GM12872 (cell line): ENCODE data around the gene HMOX2.

ENCODE experiments used
- CTCF ChIP-seq: IDR thresholded peaks from 3 replicates; pipeline ENCODE4 v1.5.1; 2011; ENCODE audit warnings: low read depth, mild to moderate bottlenecking, low read length, moderate library complexity; ENCODE audit not compliant: insufficient read depth

HMOX2 gene

GRCh38 chr16:4475880-4476788 is at the start of gene HMOX2:
HMOX2 (plus strand) TSS chr16:4476398; CDS start chr16:4505525, 29,127 bp downstream.
- peak; percentile 58 for TF ChIP-seq CTCF

GRCh38 chr16:4426722-4427372 is 49.4 kb upstream of the HMOX2 start:
- no peak for TF ChIP-seq CTCF

- no peak for TF ChIP-seq CTCF
These were observed 47.7 kb upstream of the HMOX2 start for GRCh38 chr16:4428500-4428899.

- TF ChIP-seq CTCF, result no peak
These were observed 45.2 kb upstream of the HMOX2 start for GRCh38 chr16:4431023-4431422.

- no peak for TF ChIP-seq CTCF
These were observed 43.0 kb upstream of the HMOX2 start for GRCh38 chr16:4433228-4433627.

- no peak for TF ChIP-seq CTCF
These were observed 42.0 kb upstream of the HMOX2 start for GRCh38 chr16:4433914-4434787.
